ENCODE measurements around the gene TENT5C. TPM values are rescaled to one million over a fixed set of nuclear protein-coding genes. Genes with fewer than 3 reads are reported as not detected.

Gene TENT5C
- total and polyA plus RNA-seq, 2 of the 8 experiments (the other 6 are each of a cell fraction or from before 2014, with no cell fraction given) = 0.38 to 0.99 TPM

DNA sequence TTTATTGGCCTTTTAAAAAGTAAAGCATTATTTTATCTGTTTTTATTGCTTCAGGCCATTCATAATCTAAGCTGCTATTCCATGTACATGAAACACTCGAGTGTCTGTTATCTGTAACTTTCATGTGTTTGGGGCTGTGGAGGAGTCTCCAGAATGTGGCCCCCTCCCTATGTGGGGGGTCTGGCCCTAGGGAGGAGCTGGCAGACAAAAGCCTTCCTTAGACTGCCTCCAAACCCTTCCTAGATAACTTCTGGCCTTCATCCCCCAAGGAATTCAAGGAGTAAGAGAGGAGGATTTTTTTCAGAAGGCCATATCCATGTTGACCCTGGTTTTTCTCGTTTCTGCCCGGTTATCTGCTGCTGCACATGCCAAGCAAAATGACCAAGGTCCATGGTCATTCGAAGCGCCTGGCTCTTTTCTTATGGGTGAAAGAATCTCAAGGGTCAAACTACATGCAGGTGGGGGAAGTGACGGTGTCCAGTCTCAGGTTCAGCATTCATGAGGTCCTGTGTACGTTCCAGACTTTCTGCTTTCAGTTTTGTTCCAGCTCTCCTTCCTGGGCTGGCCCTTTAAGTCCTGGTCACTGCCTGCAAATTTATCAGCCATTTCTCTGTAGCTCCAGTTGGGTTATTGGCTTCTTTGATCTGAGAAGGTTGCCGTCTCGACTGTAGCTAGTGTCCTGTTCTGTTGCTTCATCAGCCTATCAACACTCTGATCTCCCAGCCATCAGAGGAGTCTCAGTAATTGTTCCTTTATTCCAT is 8.3 kb downstream of the TENT5C start:
- Histone ChIP-seq H3K79me1 (ENCODE audit: low read depth, low read length) (no peaks in the 10 kb centered on the region), H3K4me1 (replicated peaks in 1 of 4; ENCODE audit: control insufficient read depth in 3 of 4, insufficient read depth in 4 of 4, low read length in 3 of 4) (peaks cover 0 to 3% (median 0%) of the 10 kb centered on the region in 4 experiments; a peak in 1 of 7 replicates), H3K56ac (replicated peaks; ENCODE audit: insufficient read length, low read depth, low read length) (no peak overlapping the region), H2BK15ac (ENCODE audit: low read length) (no peak overlapping the region), H2AK5ac (ENCODE audit: low read depth, low read length) (no peak overlapping the region), H4K5ac (ENCODE audit: insufficient read length, low read depth, low read length) (no peak overlapping the region), H2AFZ (ENCODE audit: low read length) (no peak overlapping the region), H3K4me3 (ENCODE audit: extremely low read depth in 1 of 4, insufficient read depth in 2 of 4, low read depth in 3 of 4, low read length in 4 of 4) (no peak overlapping the region), H3K9me3 (ENCODE audit: insufficient read depth in 2 of 2, low read depth in 1 of 2, low read length in 1 of 2) (no peaks in the 10 kb centered on the region), H4K8ac (ENCODE audit: extremely low read depth, insufficient read depth, low read length) (no peak overlapping the region), H3K14ac (ENCODE audit: insufficient read length) (no peak overlapping the region), H4K20me1 (replicated peaks in 1 of 2; ENCODE audit: control insufficient read depth in 1 of 2, insufficient read depth in 2 of 2, low read length in 2 of 2) (no peaks in the 10 kb centered on the region), H3K79me2 (ENCODE audit: control insufficient read depth in 1 of 2, insufficient read depth in 2 of 2, low read length in 2 of 2) (no peaks in the 10 kb centered on the region), H2BK12ac (ENCODE audit: low read depth, low read length) (no peak overlapping the region), H3K4me2 (ENCODE audit: insufficient read depth in 1 of 2, low read depth in 2 of 2, low read length in 2 of 2) (no peak overlapping the region), H3K23me2 (ENCODE audit: low read depth, low read length) (no peaks in the 10 kb centered on the region; the same call in 1 of the 2 replicates), H3K36me3 (ENCODE audit: control insufficient read depth in 2 of 4, insufficient read depth in 4 of 4, low read length in 3 of 4) (no peaks in the 10 kb centered on the region), H3K4ac (replicated peaks; ENCODE audit: insufficient read length, low read depth, low read length) (no peak overlapping the region), H3K9ac (replicated peaks in 1 of 4; ENCODE audit: extremely low read depth in 1 of 4, low read depth in 3 of 4, low read length in 3 of 4) (no peak overlapping the region), H2BK5ac (ENCODE audit: low read depth, low read length) (no peak overlapping the region), H3K23ac (ENCODE audit: insufficient read length) (no peak overlapping the region), H3K27me3 (replicated peaks in 1 of 4; ENCODE audit: control insufficient read depth in 3 of 4, extremely low read depth in 1 of 4, insufficient read depth in 3 of 4, low read length in 3 of 4) (no peaks in the 10 kb centered on the region; a peak in 2 of 7 replicates), H3K27ac (ENCODE audit: low read depth, low read length) (no peak overlapping the region), H2BK120ac (replicated peaks; ENCODE audit: low read depth, low read length) (no peak overlapping the region), H4K91ac (replicated peaks; ENCODE audit: insufficient read length, low read length) (no peak overlapping the region), H3K18ac (ENCODE audit: extremely low read depth, low read length) (no peak overlapping the region), H2BK20ac (ENCODE audit: low read length) (no peak overlapping the region)
- no peak for FAIRE-seq
- DNase-seq (ENCODE audit: low read depth in 1 of 2, low spot score in 2 of 2) = no peak
- CTCF ChIA-PET (ENCODE audit: partially characterized antibody) = interaction anchor here (0.6 to 1.3 kb wide), 4 partner anchors 17 to 281 kb away, joined by 3 to 5 read pairs (median 4); no protein-coding TSS in a partner anchor
- WGBS, 2 experiments (ENCODE audit: extremely low coverage in 1 of 2, insufficient coverage in 1 of 2, insufficient read length in 1 of 2, insufficient replicate concordance in 2 of 2, low coverage in 1 of 2, low lambda C conversion rate in 2 of 2, missing lambda C conversion rate in 1 of 2) = 88% methylated on average over 9 of the region's 9 CpGs; no CpG with 5 or more reads in 1 of the 2 experiments
- POLR2A ChIA-PET (ENCODE audit: partially characterized antibody) = interaction anchor here (1.6 kb wide), 1 partner anchor 8 kb away, joined by 7 read pairs; the partner anchor contains the start of gene TENT5C
- TF ChIP-seq, protein P1, sequence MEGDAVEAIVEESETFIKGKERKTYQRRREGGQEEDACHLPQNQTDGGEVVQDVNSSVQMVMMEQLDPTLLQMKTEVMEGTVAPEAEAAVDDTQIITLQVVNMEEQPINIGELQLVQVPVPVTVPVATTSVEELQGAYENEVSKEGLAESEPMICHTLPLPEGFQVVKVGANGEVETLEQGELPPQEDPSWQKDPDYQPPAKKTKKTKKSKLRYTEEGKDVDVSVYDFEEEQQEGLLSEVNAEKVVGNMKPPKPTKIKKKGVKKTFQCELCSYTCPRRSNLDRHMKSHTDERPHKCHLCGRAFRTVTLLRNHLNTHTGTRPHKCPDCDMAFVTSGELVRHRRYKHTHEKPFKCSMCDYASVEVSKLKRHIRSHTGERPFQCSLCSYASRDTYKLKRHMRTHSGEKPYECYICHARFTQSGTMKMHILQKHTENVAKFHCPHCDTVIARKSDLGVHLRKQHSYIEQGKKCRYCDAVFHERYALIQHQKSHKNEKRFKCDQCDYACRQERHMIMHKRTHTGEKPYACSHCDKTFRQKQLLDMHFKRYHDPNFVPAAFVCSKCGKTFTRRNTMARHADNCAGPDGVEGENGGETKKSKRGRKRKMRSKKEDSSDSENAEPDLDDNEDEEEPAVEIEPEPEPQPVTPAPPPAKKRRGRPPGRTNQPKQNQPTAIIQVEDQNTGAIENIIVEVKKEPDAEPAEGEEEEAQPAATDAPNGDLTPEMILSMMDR (IDR thresholded peaks at IDR 0.05; ENCODE audit: control extremely low read depth in 1 of 3, insufficient read depth in 1 of 3, low read depth in 1 of 3, low read length in 3 of 3) = no peak
